Kidney epithelial cell (primary cell): Measurements from ENCODE around the gene MFAP3. TPM values are rescaled to one million over a fixed set of nuclear protein-coding genes. Genes with fewer than 3 reads are reported as not detected.

Experiments
- DNase-seq: peaks from one replicate; pipeline ENCODE4 v3.0.0-alpha.2; 2010; ENCODE audit warnings: low read depth
- H3K27me3 ChIP-seq: 2 replicates; pipeline ENCODE4 v1.6.0; 2011; ENCODE audit warnings: low read length; ENCODE audit not compliant: control insufficient read depth, insufficient read depth
- H3K36me3 ChIP-seq: 2 replicates; pipeline ENCODE4 v1.5.1; 2011; ENCODE audit warnings: low read length; ENCODE audit not compliant: control insufficient read depth, insufficient read depth
- H3K4me3 ChIP-seq: 2 replicates; pipeline ENCODE4 v1.5.1; 2011; ENCODE audit warnings: low read depth, mild to moderate bottlenecking, control low read depth, low read length
- CTCF ChIP-seq: IDR thresholded peaks from 2 replicates; pipeline ENCODE4 v1.5.1; 2011; ENCODE audit warnings: mild to moderate bottlenecking, moderate library complexity, low read length, control low read depth, inconsistent platforms; ENCODE audit not compliant: insufficient read depth, poor library complexity, severe bottlenecking
- total RNA-seq: library from RNA; depleted of rRNA; stranded (reverse); fragments of >200 nt; gene quantifications from 2 replicates; pipeline ENCODE4 v1.2.3, GENCODE V29; 2015

MFAP3 gene
- total RNA-seq, 1 donor from 2014 or later, result 51.0 TPM

- DNase-seq, result no peak
- Histone ChIP-seq H3K4me3 (no peak overlapping the region), H3K27me3 (no peaks in the 10 kb centered on the region), H3K36me3 (no peaks in the 10 kb centered on the region)
- TF ChIP-seq CTCF, result no peak
These were observed 12.8 kb upstream of the MFAP3 start for GRCh38 chr5:154025951-154026350.

GRCh38 chr5:154031937-154032489 lies 6.8 kb upstream of the MFAP3 start:
- no peak for TF ChIP-seq CTCF
- DNase-seq, result no peak
- H3K4me3 ChIP-seq, result no peak overlapping the region
- no peaks in the 10 kb centered on the region for H3K36me3 ChIP-seq
- H3K27me3 ChIP-seq, result no peaks in the 10 kb centered on the region

GRCh38 chr5:154034944-154035343 lies 3.8 kb upstream of the MFAP3 start:
- no peak for TF ChIP-seq CTCF
- Histone ChIP-seq H3K36me3 (no peaks in the 10 kb centered on the region), H3K27me3 (no peaks in the 10 kb centered on the region), H3K4me3 (no peak overlapping the region)
- DNase-seq, result no peak

- Histone ChIP-seq H3K27me3 (no peaks in the 10 kb centered on the region), H3K4me3 (peak overlapping the region; percentile 86), H3K36me3 (no peaks in the 10 kb centered on the region)
- no peak for TF ChIP-seq CTCF
- DNase-seq, result no peak
These were observed 483 bp upstream of the MFAP3 start for GRCh38 chr5:154038261-154038706.

- DNase-seq, result no peak
- H3K27me3 ChIP-seq, result no peaks in the 10 kb centered on the region
- H3K4me3 ChIP-seq, result peak overlapping the region; percentile 86
- no peaks in the 10 kb centered on the region for H3K36me3 ChIP-seq
- TF ChIP-seq CTCF, result no peak
These were observed 677 bp downstream of the MFAP3 start for GRCh38 chr5:154039458-154039829.

- no peak overlapping the region for H3K4me3 ChIP-seq
- no peak for TF ChIP-seq CTCF
- peaks cover 2% of the 10 kb centered on the region for H3K36me3 ChIP-seq
- no peak for DNase-seq
- no peaks in the 10 kb centered on the region for H3K27me3 ChIP-seq
These were observed 4.0 kb downstream of the MFAP3 start for GRCh38 chr5:154042766-154043165.
